Activated CD8-positive, alpha-beta memory T cell treated with anti-CD3 and anti-CD28 coated beads, Interleukin-2, amount 10 ng/mL, durations not matched to agents 7 days and 5 days (primary cell): Measurements from ENCODE around the gene FAM174A. TPM values are rescaled to one million over a fixed set of nuclear protein-coding genes. Genes with fewer than 3 reads are reported as not detected.
"Not testable (repeated sequence)": the region's sequence is repeated elsewhere in the genome, so short reads cannot be mapped to it uniquely, and the experiment has no call there.

Experiments
- ATAC-seq: fragments of 150-1000 bp; cut with Tn5 transposase; one replicate; pipeline ENCODE4 v1.10.0; 2021; ENCODE audit warnings: moderate library complexity
- CTCF ChIA-PET: fragments of 350-600 bp; sonication (Branson Sonifier 250); formaldehyde crosslinking; loops from one replicate; lab custom pipeline; 2021; ENCODE audit warnings: antibody characterized with exemption; lab: Charles Lee
- DNase-seq: peaks from one replicate; pipeline ENCODE4 v3.0.0-alpha.2; 2020
- H3K27ac Mint-ChIP-seq: one replicate; pipeline ENCODE4 v1.8.0; 2021; ENCODE audit warnings: mild to moderate bottlenecking, mixed read lengths
- H3K27me3 Mint-ChIP-seq: one replicate; pipeline ENCODE4 v1.8.0; 2021; ENCODE audit warnings: mixed read lengths
- H3K36me3 Mint-ChIP-seq: one replicate; pipeline ENCODE4 v1.8.0; 2021; ENCODE audit warnings: mild to moderate bottlenecking, mixed read lengths
- H3K4me1 Mint-ChIP-seq: one replicate; pipeline ENCODE4 v1.8.0; 2021; ENCODE audit warnings: mixed read lengths
- H3K4me3 Mint-ChIP-seq: one replicate; pipeline ENCODE4 v1.8.0; 2021; ENCODE audit warnings: mild to moderate bottlenecking, moderate library complexity, mixed read lengths
- H3K9me3 Mint-ChIP-seq: one replicate; pipeline ENCODE4 v1.8.0; 2022; ENCODE audit warnings: low read depth, mixed read lengths
- total RNA-seq, 2 experiments: library from RNA; stranded (reverse); gene quantifications; one replicate each; pipeline ENCODE4 v1.2.3, GENCODE V29; 2021

Gene FAM174A
- total RNA-seq, 2 experiments from 2014 or later = 4.7 to 5.8 TPM

- no peaks in the 10 kb centered on the region for H3K36me3 Mint-ChIP-seq
- H3K9me3 Mint-ChIP-seq = no peaks in the 10 kb centered on the region
- ATAC-seq (no peak), DNase-seq (no peak)
- H3K4me3 Mint-ChIP-seq = no peak overlapping the region
- H3K27me3 Mint-ChIP-seq = peaks cover 10% of the 10 kb centered on the region
- H3K4me1 Mint-ChIP-seq = peaks cover 3% of the 10 kb centered on the region
- no peak overlapping the region for H3K27ac Mint-ChIP-seq
- CTCF ChIA-PET = interaction anchor here (1.2 kb wide), 1 partner anchor 15 kb away, joined by 3 read pairs; no protein-coding TSS in a partner anchor
Measured at GRCh38 chr5:100595152-100595811, 60.1 kb downstream of the FAM174A start.

GRCh38 chr5:100595812-100596173 is 60.6 kb downstream of the FAM174A start:
- DNase-seq (no peak), ATAC-seq (no peak)
- no peaks in the 10 kb centered on the region for H3K36me3 Mint-ChIP-seq
- H3K9me3 Mint-ChIP-seq = no peaks in the 10 kb centered on the region
- peaks cover 11% of the 10 kb centered on the region for H3K27me3 Mint-ChIP-seq
- H3K27ac Mint-ChIP-seq = no peak overlapping the region
- H3K4me1 Mint-ChIP-seq = peaks cover 3% of the 10 kb centered on the region
- H3K4me3 Mint-ChIP-seq = no peak overlapping the region
- CTCF ChIA-PET = no interaction called here

- CTCF ChIA-PET = no interaction called here
- Mint-ChIP-seq H3K27me3 (peaks cover 11% of the 10 kb centered on the region), H3K27ac (no peak overlapping the region), H3K9me3 (no peaks in the 10 kb centered on the region), H3K36me3 (no peaks in the 10 kb centered on the region), H3K4me1 (peaks cover 3% of the 10 kb centered on the region), H3K4me3 (no peak overlapping the region)
- DNase-seq = no peak
- no peak for ATAC-seq
Measured at GRCh38 chr5:100598446-100598845, 63.3 kb downstream of the FAM174A start.

- Mint-ChIP-seq H3K36me3 (no peaks in the 10 kb centered on the region), H3K4me3 (no peak overlapping the region), H3K27ac (no peak overlapping the region), H3K9me3 (no peaks in the 10 kb centered on the region), H3K27me3 (peaks cover 11% of the 10 kb centered on the region), H3K4me1 (peaks cover 3% of the 10 kb centered on the region)
- CTCF ChIA-PET = interaction anchor here (0.7 kb wide), 1 partner anchor 8 kb away, joined by 3 read pairs; no protein-coding TSS in a partner anchor
- ATAC-seq (no peak), DNase-seq (no peak)
Measured at GRCh38 chr5:100600298-100600994, 65.3 kb downstream of the FAM174A start.

- peaks cover 3% of the 10 kb centered on the region for H3K4me1 Mint-ChIP-seq
- H3K27ac Mint-ChIP-seq = no peak overlapping the region
- H3K36me3 Mint-ChIP-seq = no peaks in the 10 kb centered on the region
- no peak overlapping the region for H3K4me3 Mint-ChIP-seq
- H3K9me3 Mint-ChIP-seq = no peaks in the 10 kb centered on the region
- CTCF ChIA-PET = no interaction called here
- no peak for ATAC-seq
- DNase-seq = no peak
- peaks cover 8% of the 10 kb centered on the region for H3K27me3 Mint-ChIP-seq
Measured at GRCh38 chr5:100603141-100603540, 68.0 kb downstream of the FAM174A start.

GRCh38 chr5:100604021-100604420 is 68.8 kb downstream of the FAM174A start:
- H3K36me3 Mint-ChIP-seq, H3K27me3 Mint-ChIP-seq, H3K4me3 Mint-ChIP-seq, ATAC-seq, H3K27ac Mint-ChIP-seq, H3K4me1 Mint-ChIP-seq, DNase-seq, H3K9me3 Mint-ChIP-seq, CTCF ChIA-PET: not testable (repeated sequence)

- ATAC-seq (no peak), DNase-seq (no peak)
- no peaks in the 10 kb centered on the region for H3K36me3 Mint-ChIP-seq
- no peaks in the 10 kb centered on the region for H3K9me3 Mint-ChIP-seq
- CTCF ChIA-PET = interaction anchor here (1.6 kb wide), 1 partner anchor 15 kb away, joined by 3 read pairs; no protein-coding TSS in a partner anchor
- H3K27ac Mint-ChIP-seq = no peak overlapping the region
- H3K27me3 Mint-ChIP-seq = peaks cover 29% of the 10 kb centered on the region
- no peak overlapping the region for H3K4me3 Mint-ChIP-seq
- peaks cover 2% of the 10 kb centered on the region for H3K4me1 Mint-ChIP-seq
Measured at GRCh38 chr5:100609594-100609993, 74.4 kb downstream of the FAM174A start.

- ATAC-seq (no peak), DNase-seq (no peak)
- Mint-ChIP-seq H3K9me3 (no peaks in the 10 kb centered on the region), H3K36me3 (no peaks in the 10 kb centered on the region), H3K27me3 (peaks cover 33% of the 10 kb centered on the region), H3K27ac (no peak overlapping the region), H3K4me3 (no peak overlapping the region), H3K4me1 (peaks cover 2% of the 10 kb centered on the region)
- CTCF ChIA-PET = no interaction called here
Measured at GRCh38 chr5:100614308-100614707, 79.1 kb downstream of the FAM174A start.

- CTCF ChIA-PET = no interaction called here
- Mint-ChIP-seq H3K4me3 (no peak overlapping the region), H3K27me3 (peaks cover 30% of the 10 kb centered on the region), H3K27ac (no peak overlapping the region), H3K9me3 (no peaks in the 10 kb centered on the region), H3K36me3 (no peaks in the 10 kb centered on the region), H3K4me1 (no peaks in the 10 kb centered on the region)
- ATAC-seq (no peak), DNase-seq (no peak)
Measured at GRCh38 chr5:100615362-100615761, 80.2 kb downstream of the FAM174A start.

- no peak overlapping the region for H3K27ac Mint-ChIP-seq
- CTCF ChIA-PET = no interaction called here
- no peak for DNase-seq
- no peaks in the 10 kb centered on the region for H3K36me3 Mint-ChIP-seq
- no peaks in the 10 kb centered on the region for H3K9me3 Mint-ChIP-seq
- no peaks in the 10 kb centered on the region for H3K4me1 Mint-ChIP-seq
- no peak overlapping the region for H3K4me3 Mint-ChIP-seq
- no peak for ATAC-seq
- peaks cover 24% of the 10 kb centered on the region for H3K27me3 Mint-ChIP-seq
Measured at GRCh38 chr5:100616291-100616690, 81.1 kb downstream of the FAM174A start.

GRCh38 chr5:100616981-100617380 is 81.8 kb downstream of the FAM174A start:
- no peak overlapping the region for H3K27ac Mint-ChIP-seq
- CTCF ChIA-PET = no interaction called here
- no peaks in the 10 kb centered on the region for H3K4me1 Mint-ChIP-seq
- no peak overlapping the region for H3K4me3 Mint-ChIP-seq
- no peak for ATAC-seq
- DNase-seq = no peak
- H3K36me3 Mint-ChIP-seq = no peaks in the 10 kb centered on the region
- H3K27me3 Mint-ChIP-seq = peaks cover 20% of the 10 kb centered on the region
- no peaks in the 10 kb centered on the region for H3K9me3 Mint-ChIP-seq

- Mint-ChIP-seq H3K27ac (no peak overlapping the region), H3K9me3 (no peaks in the 10 kb centered on the region), H3K36me3 (no peaks in the 10 kb centered on the region), H3K27me3 (peaks cover under 1% of the 10 kb centered on the region), H3K4me1 (no peaks in the 10 kb centered on the region), H3K4me3 (no peak overlapping the region)
- CTCF ChIA-PET = interaction anchor here (1.3 kb wide), 1 partner anchor 33 kb away, joined by 4 read pairs; no protein-coding TSS in a partner anchor
- peak; percentile 57 for ATAC-seq
- no peak for DNase-seq
Measured at GRCh38 chr5:100623719-100624118, 88.5 kb downstream of the FAM174A start.

- Mint-ChIP-seq H3K9me3 (no peaks in the 10 kb centered on the region), H3K27me3 (no peaks in the 10 kb centered on the region)
Measured at GRCh38 chr5:100634937-100635534, 99.9 kb downstream of the FAM174A start.

More at GRCh38 chr5:100634937-100635534, 99.9 kb downstream of the FAM174A start:
- Mint-ChIP-seq H3K36me3 (no peaks in the 10 kb centered on the region), H3K4me1 (no peaks in the 10 kb centered on the region), H3K27ac (no peak overlapping the region), H3K4me3 (no peak overlapping the region)
- no peak for ATAC-seq
- DNase-seq = no peak
- CTCF ChIA-PET = no interaction called here
